ENCODE results near the gene EPB41. TPM values are rescaled to one million over a fixed set of nuclear protein-coding genes. Genes with fewer than 3 reads are reported as not detected.

Gene EPB41
- polyA plus RNA-seq, 5 donors, result 36.5 to 53.0 (median 46.3) TPM

GRCh38 chr1:28973596-28974421 is 59.4 kb downstream of the EPB41 start:
- no peak for DNase-seq

GRCh38 chr1:28974432-28974831 is 60.1 kb downstream of the EPB41 start:
- DNase-seq, result no peak

- no peak for DNase-seq
Measured at GRCh38 chr1:28976248-28976647, 61.9 kb downstream of the EPB41 start.

- DNase-seq, result no peak
Measured at GRCh38 chr1:28981210-28981609, 66.8 kb downstream of the EPB41 start.

- DNase-seq, result no peak
Measured at GRCh38 chr1:28982198-28982597, 67.8 kb downstream of the EPB41 start.

- no peak for DNase-seq
Measured at GRCh38 chr1:28983091-28983490, 68.7 kb downstream of the EPB41 start.

- DNase-seq, result no peak
Measured at GRCh38 chr1:28983509-28984310, 69.3 kb downstream of the EPB41 start.

- no peak for DNase-seq
Measured at GRCh38 chr1:28984311-28984684, 69.9 kb downstream of the EPB41 start.

- no peak for DNase-seq
Measured at GRCh38 chr1:28985427-28985826, 71.1 kb downstream of the EPB41 start.

- DNase-seq, result no peak
Measured at GRCh38 chr1:28986306-28986910, 72.0 kb downstream of the EPB41 start.

GRCh38 chr1:29002792-29003191 is 88.4 kb downstream of the EPB41 start:
- DNase-seq, result no peak

- DNase-seq, result no peak
Measured at GRCh38 chr1:29004288-29004687, 89.9 kb downstream of the EPB41 start.

- DNase-seq, result no peak
Measured at GRCh38 chr1:29004798-29005197, 90.4 kb downstream of the EPB41 start.

GRCh38 chr1:29011775-29012174 is 97.4 kb downstream of the EPB41 start:
- no peak for DNase-seq

GRCh38 chr1:29017235-29017634 is 102.9 kb downstream of the EPB41 start:
- DNase-seq, result no peak

- no peak for DNase-seq
Measured at GRCh38 chr1:29017975-29018712, 103.8 kb downstream of the EPB41 start.

- no peak for DNase-seq
Measured at GRCh38 chr1:29022620-29023019, 108.3 kb downstream of the EPB41 start.

GRCh38 chr1:29029667-29030066 is 115.3 kb downstream of the EPB41 start:
- DNase-seq, result no peak

GRCh38 chr1:29032841-29033240 is 118.5 kb downstream of the EPB41 start:
- no peak for DNase-seq

- DNase-seq, result peak; percentile 27 to 29
Measured at GRCh38 chr1:29033829-29034466, 119.6 kb downstream of the EPB41 start.

GRCh38 chr1:29043274-29043965 is 129.1 kb downstream of the EPB41 start:
- DNase-seq, result peak; percentile 51 to 59
